HG03066 (cell line): ENCODE data around the gene CEACAM19.
"Not testable (repeated sequence)": the region's sequence is repeated elsewhere in the genome, so short reads cannot be mapped to it uniquely, and the experiment has no call there.

Experiments
- ATAC-seq: cut with Tn5 transposase; IDR thresholded peaks from one replicate; pipeline ENCODE4 v1.9.1; 2021; ENCODE audit warnings: low read depth; ENCODE audit not compliant: unreplicated experiment

Gene CEACAM19

GRCh38 chr19:44645407-44646048 lies 25.8 kb upstream of the CEACAM19 start:
- no peak for ATAC-seq

GRCh38 chr19:44646049-44646416 lies 25.2 kb upstream of the CEACAM19 start:
- ATAC-seq: no peak

- no peak for ATAC-seq
These were observed 24.1 kb upstream of the CEACAM19 start for GRCh38 chr19:44647144-44647543.

GRCh38 chr19:44648631-44649251 lies 22.5 kb upstream of the CEACAM19 start:
- no peak for ATAC-seq

- no peak for ATAC-seq
These were observed 21.6 kb upstream of the CEACAM19 start for GRCh38 chr19:44649578-44650145.

- ATAC-seq: no peak
These were observed 17.9 kb upstream of the CEACAM19 start for GRCh38 chr19:44653343-44653742.

- ATAC-seq: peak; percentile 75
These were observed 17.1 kb upstream of the CEACAM19 start for GRCh38 chr19:44653977-44654774.

GRCh38 chr19:44657211-44657921 lies 13.9 kb upstream of the CEACAM19 start:
- ATAC-seq: no peak

- no peak for ATAC-seq
These were observed 13.1 kb upstream of the CEACAM19 start for GRCh38 chr19:44658069-44658733.

GRCh38 chr19:44660081-44660480 lies 11.2 kb upstream of the CEACAM19 start:
- no peak for ATAC-seq

- no peak for ATAC-seq
These were observed 10.1 kb upstream of the CEACAM19 start for GRCh38 chr19:44661205-44661604.

- ATAC-seq: no peak
These were observed 9.4 kb upstream of the CEACAM19 start for GRCh38 chr19:44661904-44662303.

- no peak for ATAC-seq
These were observed 8.4 kb upstream of the CEACAM19 start for GRCh38 chr19:44662691-44663385.

- no peak for ATAC-seq
These were observed 7.3 kb upstream of the CEACAM19 start for GRCh38 chr19:44663996-44664395.

- ATAC-seq: no peak
These were observed 6.3 kb upstream of the CEACAM19 start for GRCh38 chr19:44664976-44665375.

- ATAC-seq: no peak
These were observed 4.3 kb upstream of the CEACAM19 start for GRCh38 chr19:44666852-44667556.

GRCh38 chr19:44668985-44669764 lies 2.1 kb upstream of the CEACAM19 start:
- ATAC-seq: no peak

GRCh38 chr19:44670027-44670426 lies 1.3 kb upstream of the CEACAM19 start:
- not testable (repeated sequence) for ATAC-seq
